RWPE2 (cell line): ENCODE measurements around the gene SLC35E3.

ENCODE experiments used
- ATAC-seq: fragments of 200-7000 bp; cut with Tn5 transposase; 3 replicates; pipeline ENCODE4 v1.9.1; 2021; ENCODE audit warnings: low read depth
- DNase-seq: peaks from one replicate; pipeline ENCODE4 v3.0.0-alpha.2; 2020; ENCODE audit warnings: low spot score
- H3K27ac ChIP-seq: fragments of 450-650 bp; 2 replicates; pipeline ENCODE4 v1.5.1; 2017; ENCODE audit warnings: mild to moderate bottlenecking; ENCODE audit not compliant: poor library complexity, severe bottlenecking
- H3K27me3 ChIP-seq: fragments of 250-450 bp; sonication (Bioruptor Pico); 2 replicates; pipeline ENCODE4 v1.5.1; 2021; ENCODE audit warnings: mild to moderate bottlenecking, moderate library complexity; ENCODE audit not compliant: insufficient read depth, poor library complexity, severe bottlenecking
- H3K36me3 ChIP-seq: fragments of 250-450 bp; sonication (Bioruptor Pico); 2 replicates; pipeline ENCODE4 v1.5.1; 2020; ENCODE audit warnings: low read depth, mild to moderate bottlenecking, moderate library complexity
- H3K4me1 ChIP-seq: fragments of 250-450 bp; sonication (Bioruptor Pico); 2 replicates; pipeline ENCODE4 v1.5.1; 2021; ENCODE audit warnings: mild to moderate bottlenecking, moderate library complexity; ENCODE audit not compliant: insufficient read depth, poor library complexity, severe bottlenecking
- H3K4me3 ChIP-seq: fragments of 250-450 bp; sonication (Bioruptor Pico); 2 replicates; pipeline ENCODE4 v1.5.1; 2021; ENCODE audit warnings: mild to moderate bottlenecking, moderate library complexity; ENCODE audit not compliant: severe bottlenecking
- H3K9me3 ChIP-seq: fragments of 250-450 bp; sonication (Bioruptor Pico); 2 replicates; pipeline ENCODE4 v1.5.1; 2021; ENCODE audit warnings: mild to moderate bottlenecking, moderate library complexity; ENCODE audit not compliant: severe bottlenecking
- TF ChIP-seq, protein P1 (sequence below): fragments of 450-650 bp; IDR thresholded peaks from one replicate; pipeline ENCODE4 v1.5.1; 2017; ENCODE audit warnings: mild to moderate bottlenecking, moderate library complexity; ENCODE audit not compliant: poor library complexity, severe bottlenecking

The SLC35E3 gene

DNA sequence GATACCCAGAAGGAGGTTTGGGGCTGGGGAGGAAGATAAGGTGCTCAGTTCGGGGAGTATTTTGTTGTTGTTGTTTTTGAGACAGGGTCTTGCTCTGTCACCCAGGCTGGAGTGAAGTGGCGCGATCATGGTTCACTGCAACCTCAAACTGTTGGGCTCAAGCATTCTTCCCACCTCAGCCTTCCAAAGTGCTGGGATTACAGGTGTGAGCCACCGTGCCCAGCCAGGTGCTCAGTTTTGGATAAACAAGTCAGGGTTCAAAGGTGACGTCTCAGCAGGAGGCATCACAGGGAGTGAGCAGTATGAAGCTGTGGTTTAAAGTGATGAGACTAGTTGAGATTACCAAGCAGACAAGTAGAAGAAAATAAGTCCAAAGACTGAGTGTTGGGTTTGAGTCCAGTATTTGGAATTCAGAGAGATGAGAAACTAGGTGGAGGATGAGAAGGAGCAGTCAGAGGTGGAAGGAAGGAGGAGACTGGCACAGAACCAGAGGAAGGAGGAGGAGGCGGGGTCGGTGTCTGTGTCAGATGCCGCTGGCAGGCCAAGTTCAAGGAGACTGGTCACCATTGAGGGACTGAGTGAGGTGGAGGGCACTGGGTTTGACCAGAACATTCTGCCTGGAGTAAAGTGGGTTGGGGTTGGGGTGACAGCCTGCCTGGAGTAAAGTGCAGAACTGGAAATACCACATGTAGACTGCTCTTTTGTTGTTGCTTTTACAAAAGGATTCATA lies 16.1 kb downstream of the SLC35E3 start:
- no peak overlapping the region for H3K4me3 ChIP-seq
- H3K9me3 ChIP-seq: no peaks in the 10 kb centered on the region
- peaks cover 43% of the 10 kb centered on the region for H3K36me3 ChIP-seq
- DNase-seq: no peak
- no peak overlapping the region for H3K27ac ChIP-seq
- no peaks in the 10 kb centered on the region for H3K27me3 ChIP-seq
- no peaks in the 10 kb centered on the region for H3K4me1 ChIP-seq
- TF ChIP-seq, protein P1, sequence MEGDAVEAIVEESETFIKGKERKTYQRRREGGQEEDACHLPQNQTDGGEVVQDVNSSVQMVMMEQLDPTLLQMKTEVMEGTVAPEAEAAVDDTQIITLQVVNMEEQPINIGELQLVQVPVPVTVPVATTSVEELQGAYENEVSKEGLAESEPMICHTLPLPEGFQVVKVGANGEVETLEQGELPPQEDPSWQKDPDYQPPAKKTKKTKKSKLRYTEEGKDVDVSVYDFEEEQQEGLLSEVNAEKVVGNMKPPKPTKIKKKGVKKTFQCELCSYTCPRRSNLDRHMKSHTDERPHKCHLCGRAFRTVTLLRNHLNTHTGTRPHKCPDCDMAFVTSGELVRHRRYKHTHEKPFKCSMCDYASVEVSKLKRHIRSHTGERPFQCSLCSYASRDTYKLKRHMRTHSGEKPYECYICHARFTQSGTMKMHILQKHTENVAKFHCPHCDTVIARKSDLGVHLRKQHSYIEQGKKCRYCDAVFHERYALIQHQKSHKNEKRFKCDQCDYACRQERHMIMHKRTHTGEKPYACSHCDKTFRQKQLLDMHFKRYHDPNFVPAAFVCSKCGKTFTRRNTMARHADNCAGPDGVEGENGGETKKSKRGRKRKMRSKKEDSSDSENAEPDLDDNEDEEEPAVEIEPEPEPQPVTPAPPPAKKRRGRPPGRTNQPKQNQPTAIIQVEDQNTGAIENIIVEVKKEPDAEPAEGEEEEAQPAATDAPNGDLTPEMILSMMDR: no peak
- no peak for ATAC-seq

DNA sequence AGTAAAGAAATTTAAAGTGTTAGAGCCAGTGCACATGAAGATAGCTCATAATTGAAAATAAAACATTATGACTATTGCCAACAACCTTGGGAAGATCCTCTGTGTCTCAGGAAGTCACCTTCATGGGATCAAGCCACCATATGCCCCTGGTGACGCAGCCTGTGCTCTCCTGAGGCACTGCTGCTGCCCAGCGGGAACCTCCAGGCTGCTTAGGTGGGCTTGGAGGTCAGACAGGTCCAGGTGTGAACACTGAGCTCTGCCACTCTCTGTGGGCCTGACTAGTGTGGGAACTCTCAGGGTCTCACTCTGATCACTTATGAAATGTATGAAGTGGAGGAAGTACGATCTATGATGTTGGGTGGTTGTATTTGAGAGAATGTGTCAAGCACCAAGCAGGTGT lies 16.7 kb downstream of the SLC35E3 start:
- Histone ChIP-seq H3K9me3 (no peaks in the 10 kb centered on the region), H3K36me3 (peaks cover 38% of the 10 kb centered on the region), H3K27me3 (no peaks in the 10 kb centered on the region), H3K27ac (no peak overlapping the region), H3K4me1 (no peaks in the 10 kb centered on the region), H3K4me3 (no peak overlapping the region)
- no peak for ATAC-seq
- DNase-seq: no peak
- TF ChIP-seq, protein P1: no peak

DNA sequence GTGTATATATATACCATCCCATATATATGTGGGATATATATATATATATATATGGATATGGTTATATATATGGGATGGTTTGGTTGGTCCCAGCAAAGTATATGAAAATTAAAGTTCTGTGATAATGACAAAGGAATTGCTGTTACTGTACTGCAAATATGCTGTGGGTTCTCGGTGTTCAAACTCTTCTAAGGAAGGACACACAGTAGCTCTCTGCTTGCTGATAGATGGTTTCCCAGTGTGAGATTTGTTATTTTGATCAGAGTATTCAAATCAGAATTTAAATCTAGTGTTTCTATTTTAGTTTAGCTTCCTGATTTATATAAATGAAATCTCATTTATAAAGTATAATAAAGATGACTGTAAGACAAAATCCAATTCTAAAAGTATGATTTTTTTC lies 19.7 kb downstream of the SLC35E3 start:
- Histone ChIP-seq H3K27me3 (no peaks in the 10 kb centered on the region), H3K36me3 (peaks cover 18% of the 10 kb centered on the region), H3K9me3 (no peaks in the 10 kb centered on the region), H3K4me3 (no peak overlapping the region), H3K4me1 (no peaks in the 10 kb centered on the region), H3K27ac (no peak overlapping the region)
- DNase-seq: no peak
- ATAC-seq: no peak
- TF ChIP-seq, protein P1: no peak

DNA sequence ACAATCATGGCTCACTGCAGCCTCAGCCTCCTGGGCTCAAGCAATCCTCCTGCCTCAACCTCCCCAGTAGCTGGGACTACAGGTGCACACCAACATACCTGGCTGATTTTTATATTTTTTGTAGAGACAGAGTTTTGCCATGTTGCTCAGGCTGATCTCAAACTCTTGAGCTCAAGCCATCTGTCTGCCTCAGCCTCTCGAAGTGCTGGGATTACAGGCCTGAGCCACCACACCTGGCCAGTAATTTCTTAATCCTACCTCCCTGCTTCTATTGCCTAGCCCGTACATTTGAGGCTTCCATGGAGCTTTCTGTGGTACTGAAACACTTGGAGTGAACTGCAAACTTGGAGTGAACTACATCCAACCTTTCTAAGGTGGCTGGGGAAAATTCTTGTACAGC lies 20.7 kb downstream of the SLC35E3 start:
- Histone ChIP-seq H3K4me1 (no peaks in the 10 kb centered on the region), H3K27me3 (no peaks in the 10 kb centered on the region), H3K27ac (no peak overlapping the region), H3K4me3 (no peak overlapping the region), H3K9me3 (no peaks in the 10 kb centered on the region), H3K36me3 (peaks cover 14% of the 10 kb centered on the region)
- TF ChIP-seq, protein P1: no peak
- ATAC-seq: no peak
- no peak for DNase-seq

DNA sequence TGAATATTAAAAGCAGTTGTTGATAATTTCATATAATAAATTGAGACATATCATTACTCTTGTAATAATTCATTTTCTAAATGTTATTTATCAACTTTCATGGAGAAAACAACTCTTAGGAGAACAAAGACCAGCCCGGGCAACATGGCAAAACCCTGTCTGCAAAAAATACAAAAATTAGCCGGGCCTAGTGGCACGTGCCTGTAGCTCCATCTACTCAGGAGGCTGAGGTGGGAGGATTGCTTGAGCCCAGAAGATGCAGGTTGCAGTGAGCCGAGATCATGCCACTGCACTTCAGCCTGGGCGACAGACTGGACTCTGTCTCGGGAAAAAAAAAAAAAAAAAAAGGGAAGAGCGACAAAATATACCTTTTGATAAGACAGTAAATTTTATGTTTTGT lies 21.2 kb downstream of the SLC35E3 start:
- H3K9me3 ChIP-seq: no peaks in the 10 kb centered on the region
- no peaks in the 10 kb centered on the region for H3K27me3 ChIP-seq
- TF ChIP-seq, protein P1: no peak
- DNase-seq (no peak), ATAC-seq (no peak)
- H3K4me3 ChIP-seq: no peak overlapping the region
- H3K27ac ChIP-seq: no peak overlapping the region
- H3K4me1 ChIP-seq: no peaks in the 10 kb centered on the region
- peaks cover 14% of the 10 kb centered on the region for H3K36me3 ChIP-seq
